Ascending aorta (tissue), 2 donors: ENCODE measurements around the gene DNPEP. TPM values are rescaled to one million over a fixed set of nuclear protein-coding genes. Genes with fewer than 3 reads are reported as not detected.
A peak's percentile ranks its signal among the peaks of the same experiment; 100 is the strongest.

Source experiments
- DNase-seq, 2 donors: peaks; one replicate each; pipeline ENCODE4 v3.0.0-alpha.2; 2019; ENCODE audit warnings: low spot score in 2 of 2
- H3K27ac ChIP-seq, 2 donors: fragments of 200-600 bp; sonication (generic); one replicate each; pipeline ENCODE4 v1.5.1; 2016 to 2017; ENCODE audit warnings: mild to moderate bottlenecking in 1 of 2
- H3K27me3 ChIP-seq: fragments of 200-600 bp; sonication (generic); one replicate; pipeline ENCODE4 v1.5.1; 2017
- H3K36me3 ChIP-seq, 2 donors: fragments of 200-600 bp; sonication (generic); one replicate each; pipeline ENCODE4 v1.5.1; 2016
- H3K4me1 ChIP-seq, 2 donors: fragments of 200-600 bp; sonication (generic); one replicate each; pipeline ENCODE4 v1.5.1; 2016 to 2017; ENCODE audit warnings: mild to moderate bottlenecking in 1 of 2
- H3K4me3 ChIP-seq, 2 donors: fragments of 200-600 bp; sonication (generic); one replicate each; pipeline ENCODE4 v1.5.1; 2016 to 2017; ENCODE audit warnings: mild to moderate bottlenecking in 1 of 2
- H3K9me3 ChIP-seq, 2 donors: fragments of 200-600 bp; sonication (generic); one replicate each; pipeline ENCODE4 v1.5.1; 2016
- CTCF ChIP-seq, 3 experiments: fragments of 200-600 bp in 2 of 3; fragments of 450-650 bp in 1 of 3; sonication (generic) in 2 of 3; IDR thresholded peaks; one replicate each; pipeline ENCODE4 v1.5.1; 2016 to 2019; ENCODE audit warnings: antibody characterized with exemption in 3 of 3, mild to moderate bottlenecking in 1 of 3, moderate library complexity in 1 of 3
- intact Hi-C: fragments of 100-400 bp; cut with DNase I; formaldehyde crosslinking; loops from one replicate; pipeline ENCODE4 v1.15.1; 2023
- total RNA-seq: library from RNA; depleted of rRNA; stranded (reverse); fragments of >200 nt; gene quantifications from one replicate; pipeline ENCODE4 v1.1.0, GENCODE V29; 2016

DNPEP gene
- total RNA-seq, 1 donor from 2014 or later, result 113 TPM

GRCh38 chr2:219384083-219384713, 3.5 kb downstream of the DNPEP start:
- no peaks in the 10 kb centered on the region for H3K9me3 ChIP-seq
- intact Hi-C loops, result no loop called here
- no peak overlapping the region for H3K27ac ChIP-seq
- DNase-seq, result no peak
- H3K27me3 ChIP-seq, result no peaks in the 10 kb centered on the region
- no peak for TF ChIP-seq CTCF (IDR thresholded peaks at IDR 0.05)
- peaks cover 8 to 11% of the 10 kb centered on the region in 2 donors for H3K4me1 ChIP-seq
- no peak overlapping the region for H3K4me3 ChIP-seq
- H3K36me3 ChIP-seq, result peaks cover 47 to 55% of the 10 kb centered on the region in 2 donors

GRCh38 chr2:219381448-219381847, 6.3 kb downstream of the DNPEP start:
- Histone ChIP-seq H3K4me3 (no peak overlapping the region), H3K36me3 (peaks cover 50 to 64% of the 10 kb centered on the region in 2 donors), H3K9me3 (no peaks in the 10 kb centered on the region), H3K4me1 (peaks cover 2 to 5% of the 10 kb centered on the region in 2 donors), H3K27ac (no peak overlapping the region), H3K27me3 (no peaks in the 10 kb centered on the region)
- TF ChIP-seq CTCF (IDR thresholded peaks at IDR 0.05), result no peak
- intact Hi-C loops, result no loop called here
- DNase-seq, result no peak

- no peak overlapping the region for H3K27ac ChIP-seq
- no peaks in the 10 kb centered on the region for H3K27me3 ChIP-seq
- H3K4me1 ChIP-seq, result no peaks in the 10 kb centered on the region
- TF ChIP-seq CTCF (IDR thresholded peaks at IDR 0.05), result no peak
- intact Hi-C loops, result no loop called here
- peaks cover 49 to 64% of the 10 kb centered on the region in 2 donors for H3K36me3 ChIP-seq
- H3K4me3 ChIP-seq, result no peak overlapping the region
- no peaks in the 10 kb centered on the region for H3K9me3 ChIP-seq
- DNase-seq, result no peak
Observed at GRCh38 chr2:219380926-219381325, 6.8 kb downstream of the DNPEP start.

- intact Hi-C loops, result no loop called here
- H3K4me1 ChIP-seq, result no peaks in the 10 kb centered on the region
- H3K4me3 ChIP-seq, result no peak overlapping the region
- DNase-seq, result no peak
- no peak overlapping the region for H3K27ac ChIP-seq
- H3K9me3 ChIP-seq, result no peaks in the 10 kb centered on the region
- H3K36me3 ChIP-seq, result peaks cover 43 to 57% of the 10 kb centered on the region in 2 donors
- no peaks in the 10 kb centered on the region for H3K27me3 ChIP-seq
- no peak for TF ChIP-seq CTCF (IDR thresholded peaks at IDR 0.05)
Observed at GRCh38 chr2:219378163-219378851, 9.4 kb downstream of the DNPEP start.

GRCh38 chr2:219369447-219369861, 18.3 kb downstream of the DNPEP start:
- peaks cover 4 to 8% of the 10 kb centered on the region in 2 donors for H3K4me1 ChIP-seq
- H3K27ac ChIP-seq, result peak overlapping the region in 1 of 2 donors; percentile 38
- no peaks in the 10 kb centered on the region for H3K9me3 ChIP-seq
- no peak for DNase-seq
- peaks cover 12 to 13% of the 10 kb centered on the region in 2 donors for H3K36me3 ChIP-seq
- no peak for TF ChIP-seq CTCF (IDR thresholded peaks at IDR 0.05)
- no peaks in the 10 kb centered on the region for H3K27me3 ChIP-seq
- no peak overlapping the region for H3K4me3 ChIP-seq
- intact Hi-C loops, result no loop called here
